Upper lobe of right lung (tissue), 1 donor: Measurements from ENCODE around the gene DEF6. TPM values are rescaled to one million over a fixed set of nuclear protein-coding genes. Genes with fewer than 3 reads are reported as not detected.

Experiments
- ATAC-seq: fragments of 200-7000 bp; cut with Tn5 transposase; one replicate; pipeline ENCODE4 v1.9.1; 2020; ENCODE audit warnings: mild to moderate bottlenecking, moderate library complexity
- DNase-seq: peaks from one replicate; pipeline ENCODE4 v3.0.0-alpha.2; 2020
- H3K27ac ChIP-seq: fragments of 200-600 bp; one replicate; pipeline ENCODE4 v1.8.0; 2022
- H3K27me3 ChIP-seq: fragments of 200-600 bp; one replicate; pipeline ENCODE4 v1.8.0; 2022; ENCODE audit warnings: mild to moderate bottlenecking
- H3K36me3 ChIP-seq: fragments of 200-600 bp; one replicate; pipeline ENCODE4 v1.8.0; 2022
- H3K4me1 ChIP-seq: fragments of 200-600 bp; one replicate; pipeline ENCODE4 v1.8.0; 2022
- H3K4me3 ChIP-seq: fragments of 200-600 bp; one replicate; pipeline ENCODE4 v1.8.0; 2022; ENCODE audit warnings: mild to moderate bottlenecking
- H3K9me3 ChIP-seq: fragments of 200-600 bp; one replicate; pipeline ENCODE4 v1.8.0; 2022
- intact Hi-C: fragments of 100-400 bp; cut with DNase I; formaldehyde crosslinking; loops from one replicate; pipeline ENCODE4 v1.11.0; 2022
- total RNA-seq: library from RNA; stranded (reverse); fragmentation: NEBNext Ultra II Directional; extraction: Animal tissue kit (Norgen Biotek cat#: 25700); gene quantifications from one replicate; pipeline ENCODE4 v1.2.1, GENCODE V29; 2021
- TF ChIP-seq, protein P1 (sequence below): fragments of 200-600 bp; IDR thresholded peaks from one replicate; pipeline ENCODE4 v1.8.0; 2022; ENCODE audit warnings: antibody characterized with exemption
- donor health status: DM: no; HTN: yes; CAD: no; lungs with severe emphysema.

Gene DEF6
- total RNA-seq, 1 donor from 2014 or later, result 17.4 TPM

- intact Hi-C loops, result no loop called here
- DNase-seq (peak; percentile 67), ATAC-seq (peak; percentile 78)
- H3K36me3 ChIP-seq, result no peaks in the 10 kb centered on the region
- no peaks in the 10 kb centered on the region for H3K9me3 ChIP-seq
- no peak overlapping the region for H3K4me3 ChIP-seq
- TF ChIP-seq, protein P1, sequence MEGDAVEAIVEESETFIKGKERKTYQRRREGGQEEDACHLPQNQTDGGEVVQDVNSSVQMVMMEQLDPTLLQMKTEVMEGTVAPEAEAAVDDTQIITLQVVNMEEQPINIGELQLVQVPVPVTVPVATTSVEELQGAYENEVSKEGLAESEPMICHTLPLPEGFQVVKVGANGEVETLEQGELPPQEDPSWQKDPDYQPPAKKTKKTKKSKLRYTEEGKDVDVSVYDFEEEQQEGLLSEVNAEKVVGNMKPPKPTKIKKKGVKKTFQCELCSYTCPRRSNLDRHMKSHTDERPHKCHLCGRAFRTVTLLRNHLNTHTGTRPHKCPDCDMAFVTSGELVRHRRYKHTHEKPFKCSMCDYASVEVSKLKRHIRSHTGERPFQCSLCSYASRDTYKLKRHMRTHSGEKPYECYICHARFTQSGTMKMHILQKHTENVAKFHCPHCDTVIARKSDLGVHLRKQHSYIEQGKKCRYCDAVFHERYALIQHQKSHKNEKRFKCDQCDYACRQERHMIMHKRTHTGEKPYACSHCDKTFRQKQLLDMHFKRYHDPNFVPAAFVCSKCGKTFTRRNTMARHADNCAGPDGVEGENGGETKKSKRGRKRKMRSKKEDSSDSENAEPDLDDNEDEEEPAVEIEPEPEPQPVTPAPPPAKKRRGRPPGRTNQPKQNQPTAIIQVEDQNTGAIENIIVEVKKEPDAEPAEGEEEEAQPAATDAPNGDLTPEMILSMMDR, result no peak
- peaks cover 34% of the 10 kb centered on the region for H3K4me1 ChIP-seq
- no peaks in the 10 kb centered on the region for H3K27me3 ChIP-seq
- peak overlapping the region; percentile 58 for H3K27ac ChIP-seq
These were observed 73.3 kb downstream of the DEF6 start for GRCh38 chr6:35370785-35371493.

Other genes with a start within 250 kb of the DEF6 start
- not detected for gene TCP11, start 156.5 kb upstream of the DEF6 start, total RNA-seq
- gene SCUBE3, start 83.9 kb upstream of the DEF6 start, total RNA-seq, result 0.46 TPM
- 31.3 TPM for gene ZNF76, start 38.1 kb upstream of the DEF6 start, total RNA-seq
- gene PPARD, start 44.7 kb downstream of the DEF6 start, total RNA-seq, result 31.6 TPM
- gene FANCE, start 154.5 kb downstream of the DEF6 start, total RNA-seq, result 10.4 TPM
- 941 TPM for gene RPL10A, start 170.6 kb downstream of the DEF6 start, total RNA-seq
- gene TEAD3, start 199.3 kb downstream of the DEF6 start, total RNA-seq, result 23.4 TPM
- gene TULP1, start 215.1 kb downstream of the DEF6 start, total RNA-seq, result not detected